IMR-90 (cell line): ENCODE data around the gene CNKSR3.

ENCODE experiments used
- CEBPB ChIP-seq: IDR thresholded peaks from 2 replicates; pipeline ENCODE4 v1.6.1; 2012; ENCODE audit warnings: low read depth, low read length, improper control_type of control experiment
- CTCF ChIP-seq: conservative IDR thresholded peaks from 2 replicates; pipeline ENCODE4 v1.5.1; 2012; ENCODE audit warnings: mild to moderate bottlenecking, low read depth, low read length, improper control_type of control experiment
- ELK1 ChIP-seq: fragments of 150-350 bp; IDR thresholded peaks from 2 replicates; pipeline ENCODE4 v1.6.1; 2016; ENCODE audit warnings: low read depth, mild to moderate bottlenecking, low read length, moderate library complexity, borderline replicate concordance
- MAFK ChIP-seq: IDR thresholded peaks from 2 replicates; pipeline ENCODE4 v1.6.1; 2012; ENCODE audit warnings: low read depth, low read length, improper control_type of control experiment
- MAZ ChIP-seq: IDR thresholded peaks from 2 replicates; pipeline ENCODE4 v1.6.1; 2012; ENCODE audit warnings: low read depth, mild to moderate bottlenecking, low read length, improper control_type of control experiment, moderate library complexity, borderline replicate concordance
- POLR2A ChIP-seq: IDR thresholded peaks from 2 replicates; pipeline ENCODE4 v1.6.1; 2012; ENCODE audit warnings: mild to moderate bottlenecking, low read depth, low read length
- SMC3 ChIP-seq: fragments of 150-350 bp; IDR thresholded peaks from 2 replicates; pipeline ENCODE4 v1.6.1; 2016; ENCODE audit warnings: low read depth, mild to moderate bottlenecking, antibody characterized with exemption, low read length, moderate library complexity

- TF ChIP-seq CTCF (no peak), MAFK (no peak), MAZ (no peak), POLR2A (no peak), CEBPB (no peak), ELK1 (no peak), SMC3 (no peak)
Observed at GRCh38 chr6:154468760-154469159, 41.7 kb downstream of the CNKSR3 start.
